SK-N-MC (cell line): ENCODE results near the gene KANSL1.

Source experiments
- EZH2 ChIP-seq: fragments of 200-600 bp; sonication (generic); IDR thresholded peaks from one replicate; pipeline ENCODE4 v1.6.1; 2017; ENCODE audit warnings: antibody characterized with exemption
- FOXP2 ChIP-seq: optimal IDR thresholded peaks from 2 replicates; pipeline ENCODE3; 2011; ENCODE audit warnings: mild to moderate bottlenecking, moderate library complexity; ENCODE audit not compliant: insufficient read depth; ENCODE audit errors: extremely low read length, control extremely low read depth
- POLR2AphosphoS5 ChIP-seq: IDR thresholded peaks from 2 replicates; pipeline ENCODE4 v1.6.1; 2012; ENCODE audit warnings: mild to moderate bottlenecking, low read depth, low read length, borderline replicate concordance

GRCh38 chr17:45983614-45984310, 209.5 kb downstream of the KANSL1 start:
- no peak for TF ChIP-seq POLR2AphosphoS5
- TF ChIP-seq EZH2 = no peak
- TF ChIP-seq FOXP2 = no peak
